Heart left ventricle (tissue), 16 donors: Measurements from ENCODE around the gene RABL6. TPM values are rescaled to one million over a fixed set of nuclear protein-coding genes. Genes with fewer than 3 reads are reported as not detected.

Experiments used
- ATAC-seq, 4 donors: fragments of 200-7000 bp; cut with Tn5 transposase; one replicate each; pipeline ENCODE4 v1.9.1; 2020 to 2022; ENCODE audit warnings: moderate library complexity in 4 of 4, mild to moderate bottlenecking in 3 of 4, moderate number of reproducible peaks in 1 of 4
- DNase-seq, 5 donors: peaks; one replicate each; pipeline ENCODE4 v3.0.0-alpha.2; 2020
- H3K27ac ChIP-seq, 12 donors: fragments of 200-600 bp; sonication (generic) in 4 of 12; one replicate each; pipeline versions ENCODE4 v1.5.0 to v1.8.0; 2016 to 2022; ENCODE audit warnings: mild to moderate bottlenecking in 2 of 12
- H3K27me3 ChIP-seq, 9 donors: fragments of 200-600 bp; sonication (generic) in 2 of 9; one replicate each; pipeline versions ENCODE4 v1.5.1 to v1.8.0; 2016 to 2022; ENCODE audit warnings: mild to moderate bottlenecking in 3 of 9
- H3K36me3 ChIP-seq, 9 donors: fragments of 200-600 bp; sonication (generic) in 2 of 9; one replicate each; pipeline versions ENCODE4 v1.5.0 to v1.8.0; 2018 to 2022; ENCODE audit warnings: mild to moderate bottlenecking in 2 of 9
- H3K4me1 ChIP-seq, 12 donors: fragments of 200-600 bp; sonication (generic) in 4 of 12; one replicate each; pipeline versions ENCODE4 v1.5.0 to v1.8.0; 2016 to 2022; ENCODE audit warnings: mild to moderate bottlenecking in 3 of 12
- H3K4me3 ChIP-seq, 12 donors: fragments of 200-600 bp; sonication (generic) in 4 of 12; one replicate each; pipeline versions ENCODE4 v1.5.0 to v1.8.0; 2017 to 2022; ENCODE audit warnings: mild to moderate bottlenecking in 9 of 12, moderate library complexity in 4 of 12
- H3K9me3 ChIP-seq, 12 donors: fragments of 200-600 bp; sonication (generic) in 4 of 12; one replicate each; pipeline versions ENCODE4 v1.5.0 to v1.8.0; 2016 to 2022; ENCODE audit warnings: mild to moderate bottlenecking in 1 of 12
- POLR2A ChIP-seq, 2 donors: fragments of 450-650 bp; IDR thresholded peaks; one replicate each; pipeline ENCODE4 v1.6.1; 2017; ENCODE audit warnings: antibody characterized with exemption in 2 of 2, mild to moderate bottlenecking in 2 of 2, moderate library complexity in 2 of 2
- WGBS, 4 donors: extraction: QIAGEN DNeasy Blood & Tissue Kit in 2 of 4; methylation state at CpG; one replicate each; pipeline versions ENCODE4 v1.1.5 to v1.1.7; 2013 to 2018; 5-methylcytosine and 5-hydroxymethylcytosine counted together
- intact Hi-C, 10 donors: fragments of 100-400 bp; cut with DNase I; formaldehyde crosslinking; loops; one replicate each; pipeline versions ENCODE4 v1.11.1 to v1.14.2; 2022
- polyA plus RNA-seq, 2 donors: library from polyadenylated mRNA; stranded (reverse); fragments of 200-250 nt; gene quantifications; one replicate each; pipeline ENCODE4 v1.2.3, GENCODE V29; 2013
- total RNA-seq, 9 donors: library from RNA; depleted of rRNA in 2 of 9; stranded (reverse); fragments of >200 nt in 2 of 9; fragmentation: NEBNext Ultra II Directional in 3 of 9; extraction: Animal tissue kit (Norgen Biotek cat#: 25700) in 3 of 9; gene quantifications; one replicate each; pipeline versions ENCODE4 v1.1.0 to v1.2.4, GENCODE V29; 2016 to 2023
- TF ChIP-seq, protein P1 (sequence below), 12 donors: fragments of 200-600 bp; sonication (generic) in 4 of 12; IDR thresholded peaks; one replicate each; pipeline versions ENCODE4 v1.5.0 to v1.8.0; 2018 to 2022; ENCODE audit warnings: antibody characterized with exemption in 12 of 12, mild to moderate bottlenecking in 5 of 12
- donor health status: ischemic (EF 13 %, LVEDD 7.1; RV severe dilation, severe dysfunction).
- donor health status: healthy with polysubstance abuse.
- donor health status: DM: no; HTN: yes; CAD: no.
- donor health status: DM: no; HTN: no; CAD: no.
- donor health status: ischemic (EF 25% LVEDD 6.9; RV normal size, moderate dysfunction).
- donor health status: ischemic (EF 25% LVEDD 5.7; RV mildly dilated, moderate dysfunction).
- donor health status: healthy.
- donor health status: DM: yes; HTN: yes; CAD: no.
- donor health status: ischemic (EF 35%, LVEDD 5.7; RV mildly dilated, moderate dysfunction).
- donor health status: nonischemic (EF 11% LVEDD 7.7; RV severe dilation, severe dysfunction).
- donor health status: DM: yes; HTN: yes; CAD: no.
- donor health status: PGD.
- donor health status: ischemic (EF 29% LVEDD 5.4; RV normal size, mild dysfunction).
- donor health status: nonischemic (EF 23%, LVEDD 6.1; RV moderate dilation, normal function).

RABL6 gene
- total and polyA plus RNA-seq, 11 donors: 59.4 to 90.8 (median 71.6) TPM

- Histone ChIP-seq H3K9me3 (no peaks in the 10 kb centered on the region), H3K4me1 (peaks cover 0 to 17% (median 11%) of the 10 kb centered on the region in 12 donors), H3K27me3 (no peaks in the 10 kb centered on the region), H3K27ac (no peak overlapping the region), H3K36me3 (peaks cover 0 to 46% (median 23%) of the 10 kb centered on the region in 9 donors), H3K4me3 (no peak overlapping the region)
- DNase-seq: no peak
- no peak for TF ChIP-seq POLR2A (IDR thresholded peaks at IDR 0.05)
- TF ChIP-seq, protein P1, sequence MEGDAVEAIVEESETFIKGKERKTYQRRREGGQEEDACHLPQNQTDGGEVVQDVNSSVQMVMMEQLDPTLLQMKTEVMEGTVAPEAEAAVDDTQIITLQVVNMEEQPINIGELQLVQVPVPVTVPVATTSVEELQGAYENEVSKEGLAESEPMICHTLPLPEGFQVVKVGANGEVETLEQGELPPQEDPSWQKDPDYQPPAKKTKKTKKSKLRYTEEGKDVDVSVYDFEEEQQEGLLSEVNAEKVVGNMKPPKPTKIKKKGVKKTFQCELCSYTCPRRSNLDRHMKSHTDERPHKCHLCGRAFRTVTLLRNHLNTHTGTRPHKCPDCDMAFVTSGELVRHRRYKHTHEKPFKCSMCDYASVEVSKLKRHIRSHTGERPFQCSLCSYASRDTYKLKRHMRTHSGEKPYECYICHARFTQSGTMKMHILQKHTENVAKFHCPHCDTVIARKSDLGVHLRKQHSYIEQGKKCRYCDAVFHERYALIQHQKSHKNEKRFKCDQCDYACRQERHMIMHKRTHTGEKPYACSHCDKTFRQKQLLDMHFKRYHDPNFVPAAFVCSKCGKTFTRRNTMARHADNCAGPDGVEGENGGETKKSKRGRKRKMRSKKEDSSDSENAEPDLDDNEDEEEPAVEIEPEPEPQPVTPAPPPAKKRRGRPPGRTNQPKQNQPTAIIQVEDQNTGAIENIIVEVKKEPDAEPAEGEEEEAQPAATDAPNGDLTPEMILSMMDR (IDR thresholded peaks at IDR 0.05): no peak
- 92 to 94% (median 94%) methylated on average over 13 of the region's 13 CpGs for WGBS, 4 donors
- no peak for ATAC-seq
- intact Hi-C loops: loop anchor here in 1 of 10 donors (2.0 kb wide), 1 partner anchor 46 kb away; no protein-coding TSS in a partner anchor
Measured at GRCh38 chr9:136814725-136815421, 7.1 kb downstream of the RABL6 start.

GRCh38 chr9:136815422-136815782 lies 7.7 kb downstream of the RABL6 start:
- no peak overlapping the region for H3K4me3 ChIP-seq
- ATAC-seq (no peak), DNase-seq (no peak)

GRCh38 chr9:136820971-136821825 lies 13.4 kb downstream of the RABL6 start:
- TF ChIP-seq, protein P1 (IDR thresholded peaks at IDR 0.05): peak in 1 of 12 donors; percentile 9
- no peak for TF ChIP-seq POLR2A (IDR thresholded peaks at IDR 0.05)
- Histone ChIP-seq H3K36me3 (peaks cover 0 to 39% (median 31%) of the 10 kb centered on the region in 9 donors), H3K27me3 (no peaks in the 10 kb centered on the region), H3K9me3 (no peaks in the 10 kb centered on the region), H3K4me3 (peak overlapping the region in 11 of 12 donors; percentile 6 to 61 (median 50)), H3K27ac (peak overlapping the region in 4 of 12 donors; percentile 4 to 59 (median 26)), H3K4me1 (peaks cover 0 to 18% (median 11%) of the 10 kb centered on the region in 12 donors)
- peak in 3 of 4 donors; percentile 63 to 72 (median 70) for ATAC-seq
- 12 to 29% (median 22%) methylated on average over 48 to 83 of the region's 83 CpGs for WGBS, 4 donors
- DNase-seq: peak in 1 of 5 donors; percentile 21
- intact Hi-C loops: no loop called here

More at GRCh38 chr9:136815422-136815782, 7.7 kb downstream of the RABL6 start:
- 0 to 64% (median 47%) methylated on average over 1 of the region's 1 CpG for WGBS, 4 donors
- Histone ChIP-seq H3K9me3 (no peaks in the 10 kb centered on the region), H3K36me3 (peaks cover 0 to 41% (median 23%) of the 10 kb centered on the region in 9 donors), H3K4me1 (peaks cover 0 to 12% (median 6%) of the 10 kb centered on the region in 12 donors), H3K27ac (no peak overlapping the region), H3K27me3 (no peaks in the 10 kb centered on the region)
- intact Hi-C loops: loop anchor here in 1 of 10 donors (2.0 kb wide), 1 partner anchor 45 kb away; no protein-coding TSS in a partner anchor
- TF ChIP-seq, protein P1 (IDR thresholded peaks at IDR 0.05): no peak
- TF ChIP-seq POLR2A (IDR thresholded peaks at IDR 0.05): no peak
